22Rv1 (cell line): ENCODE results near the gene PIGB.

Experiments
- CTCF ChIP-seq: fragments of 450-650 bp; IDR thresholded peaks from 2 replicates; pipeline ENCODE4 v1.5.1; 2017; ENCODE audit warnings: mild to moderate bottlenecking
- ZFX ChIP-seq: fragments of 450-650 bp; IDR thresholded peaks from 2 replicates; pipeline ENCODE4 v1.6.1; 2017; ENCODE audit warnings: antibody characterized with exemption, borderline replicate concordance

- TF ChIP-seq ZFX (no peak), CTCF (no peak)
These were observed 34.6 kb upstream of the PIGB start for GRCh38 chr15:55284426-55284825.
